ENCODE data around the gene PTPRS.
A peak's percentile ranks its signal among the peaks of the same experiment; 100 is the strongest.
"Not testable (repeated sequence)": the region's sequence is repeated elsewhere in the genome, so short reads cannot be mapped to it uniquely, and the experiment has no call there.

PTPRS gene

GRCh38 chr19:5331790-5332189, 8.8 kb downstream of the PTPRS start:
- DNase-seq: no peak

DNA sequence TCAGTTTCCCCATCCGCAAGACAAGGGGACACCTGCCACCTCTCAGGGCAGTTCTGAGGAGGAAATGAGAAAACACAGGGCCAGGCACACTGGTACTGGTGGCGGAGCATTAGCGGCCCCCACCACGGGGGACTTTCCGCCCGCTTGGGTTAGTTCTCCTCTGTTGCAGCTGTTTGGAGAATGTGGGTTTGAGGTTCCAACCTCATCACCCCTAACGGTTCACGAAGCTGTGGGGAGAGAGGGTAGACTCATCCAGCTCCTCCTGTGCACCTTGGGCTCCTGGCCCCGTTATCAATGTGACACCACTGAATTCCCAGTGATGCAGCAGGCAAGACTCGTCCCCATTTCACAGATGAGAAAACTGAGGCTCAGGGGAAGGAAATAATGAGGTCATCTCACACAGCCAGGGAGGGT, 10.3 kb downstream of the PTPRS start:
- DNase-seq: no peak

DNA sequence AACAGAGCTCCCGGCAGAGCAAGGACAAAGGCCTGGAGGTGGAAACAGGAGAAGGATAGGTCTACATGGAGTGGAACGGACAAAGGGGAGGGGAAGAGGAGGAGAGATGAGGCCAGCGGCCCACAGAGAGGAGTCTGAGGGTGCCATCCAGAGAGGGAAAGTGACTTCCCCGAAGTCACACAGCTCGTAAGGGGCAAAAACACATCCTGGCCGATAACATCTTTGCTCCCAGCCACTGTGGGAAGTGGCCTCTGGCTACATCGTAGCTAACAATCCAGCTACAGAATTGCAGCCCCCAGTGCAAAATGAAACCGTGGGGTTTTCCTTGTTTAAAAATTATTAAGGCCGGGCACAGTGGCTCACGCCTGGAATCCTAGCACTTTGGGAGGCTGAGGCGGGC, 11.5 kb downstream of the PTPRS start:
- DNase-seq: no peak

- not testable (repeated sequence) for DNase-seq
Observed at GRCh38 chr19:5328407-5328806, 12.2 kb downstream of the PTPRS start.

GRCh38 chr19:5326986-5327623, 13.5 kb downstream of the PTPRS start:
- no peak for DNase-seq

- DNase-seq: no peak
Observed at GRCh38 chr19:5326545-5326944, 14.1 kb downstream of the PTPRS start.

DNA sequence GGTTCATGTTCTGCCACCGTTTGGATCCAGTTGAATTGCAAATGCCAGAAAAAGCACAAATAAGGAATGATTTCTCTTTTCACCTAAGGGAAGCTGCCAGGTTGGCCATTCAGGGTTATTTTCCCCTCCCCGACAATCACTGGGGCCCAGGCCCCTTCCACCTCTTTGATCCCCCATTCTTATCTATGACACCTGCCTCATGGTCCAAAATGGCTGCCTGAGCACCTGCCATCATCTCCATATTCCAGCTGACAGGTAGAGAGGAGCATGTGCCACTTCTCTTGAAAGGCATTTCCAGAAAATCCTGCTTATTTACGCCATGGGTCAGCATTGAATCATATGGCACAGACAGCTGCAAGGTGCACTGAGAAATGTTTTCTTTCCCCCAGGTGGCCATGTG, 15.7 kb downstream of the PTPRS start:
- no peak for DNase-seq

- DNase-seq: no peak
Observed at GRCh38 chr19:5323475-5323811, 17.2 kb downstream of the PTPRS start.

DNA sequence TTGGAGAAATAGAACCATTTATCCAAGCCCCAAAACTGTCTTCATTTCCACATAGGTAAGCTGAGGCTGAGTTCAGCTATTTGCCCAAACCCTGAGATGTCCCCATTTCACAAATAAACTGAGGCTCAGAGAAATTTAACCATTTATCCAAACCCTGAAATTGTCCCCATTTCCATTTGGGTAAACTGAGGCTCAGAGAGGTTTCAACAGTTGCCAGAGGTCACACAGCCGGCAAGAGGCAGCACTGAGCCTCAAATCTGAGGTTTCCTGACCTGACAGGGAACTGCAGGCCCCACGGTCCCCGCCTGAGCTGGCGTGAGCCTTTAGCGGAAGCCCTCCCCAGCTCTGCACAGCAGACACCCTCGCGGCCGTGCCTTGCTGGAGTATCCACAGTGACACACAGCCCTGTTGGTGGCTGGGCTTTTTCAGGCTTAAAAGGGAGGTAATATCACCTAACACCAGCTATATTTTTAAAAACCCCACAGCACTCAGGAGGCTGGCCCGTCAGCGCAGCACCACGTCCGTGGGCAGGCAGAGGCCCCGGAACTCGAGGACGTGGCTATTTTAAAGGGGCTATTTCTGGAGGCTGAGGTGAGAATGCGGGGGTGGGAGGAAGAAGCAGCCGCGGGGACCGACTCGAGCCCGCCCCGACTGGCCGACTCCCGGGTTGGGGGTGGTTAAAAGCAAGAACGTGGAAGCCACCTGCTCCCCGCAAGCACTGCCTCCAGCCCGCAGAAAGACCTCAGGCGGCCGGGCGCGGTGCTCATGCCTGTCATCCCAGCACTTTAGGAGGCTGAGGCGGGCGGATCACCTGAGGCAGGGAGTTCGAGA, 18.5 kb downstream of the PTPRS start:
- peak; percentile 30 for DNase-seq

GRCh38 chr19:5321066-5321642, 19.5 kb downstream of the PTPRS start:
- DNase-seq: no peak

- DNase-seq: no peak
Observed at GRCh38 chr19:5319516-5319915, 21.1 kb downstream of the PTPRS start.

DNA sequence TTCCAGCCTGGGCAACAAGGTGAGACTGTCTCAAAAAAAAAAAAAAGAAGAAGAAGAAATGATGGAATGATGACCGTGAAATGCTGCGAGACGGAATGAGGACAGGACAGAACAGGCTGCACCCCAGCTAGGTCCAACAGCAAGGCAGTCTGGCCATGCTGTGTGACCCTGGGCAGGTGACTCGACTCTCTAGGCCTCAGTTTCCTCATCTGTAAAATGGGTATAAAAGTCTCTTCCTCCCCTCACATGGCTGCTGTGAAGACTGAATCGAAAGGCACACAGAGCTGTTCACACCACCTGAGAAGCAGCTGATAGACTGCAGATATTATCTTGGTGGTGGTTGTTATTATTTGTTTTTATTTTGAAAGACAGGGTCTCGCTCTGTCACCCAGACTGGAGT, 22.3 kb downstream of the PTPRS start:
- no peak for DNase-seq

DNA sequence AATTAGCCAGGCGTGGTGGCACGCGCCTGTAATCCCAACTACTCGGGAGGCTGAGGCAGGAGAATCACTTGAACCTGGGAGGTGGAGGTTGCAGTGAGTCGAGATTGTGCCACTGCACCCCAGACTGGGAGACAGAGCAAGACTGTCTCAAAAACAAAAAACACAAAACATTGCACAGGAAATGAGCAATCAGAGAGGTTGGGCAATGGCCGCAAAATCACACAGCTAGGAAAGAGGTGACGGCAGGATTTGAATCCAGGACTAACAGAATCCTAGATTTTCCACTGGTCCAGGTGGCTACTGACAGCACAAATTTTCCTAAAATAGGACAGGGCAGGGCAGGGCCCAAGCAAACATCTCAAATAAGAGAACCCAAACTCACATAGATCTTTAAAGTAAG, 23.3 kb downstream of the PTPRS start:
- DNase-seq: no peak

DNA sequence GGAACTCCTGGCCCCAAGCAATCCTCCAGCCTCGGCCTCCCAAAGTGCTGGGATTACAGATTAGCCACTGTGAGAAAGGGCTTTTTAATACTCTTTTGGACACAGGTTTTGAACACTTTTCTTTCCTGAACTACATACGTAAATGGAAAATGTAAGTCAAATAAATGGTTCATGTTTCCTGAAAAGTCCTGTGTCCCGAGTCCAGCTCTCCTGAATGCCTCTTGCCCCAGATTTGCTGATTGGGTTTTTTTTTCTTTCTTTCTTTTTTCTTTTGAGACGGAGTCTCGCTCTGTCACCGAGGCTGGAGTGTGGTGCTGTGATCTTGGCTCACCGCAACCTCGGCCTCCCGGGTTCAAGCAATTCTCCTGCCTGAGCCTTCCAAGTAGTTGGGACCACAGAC, 24.5 kb downstream of the PTPRS start:
- no peak for DNase-seq

DNA sequence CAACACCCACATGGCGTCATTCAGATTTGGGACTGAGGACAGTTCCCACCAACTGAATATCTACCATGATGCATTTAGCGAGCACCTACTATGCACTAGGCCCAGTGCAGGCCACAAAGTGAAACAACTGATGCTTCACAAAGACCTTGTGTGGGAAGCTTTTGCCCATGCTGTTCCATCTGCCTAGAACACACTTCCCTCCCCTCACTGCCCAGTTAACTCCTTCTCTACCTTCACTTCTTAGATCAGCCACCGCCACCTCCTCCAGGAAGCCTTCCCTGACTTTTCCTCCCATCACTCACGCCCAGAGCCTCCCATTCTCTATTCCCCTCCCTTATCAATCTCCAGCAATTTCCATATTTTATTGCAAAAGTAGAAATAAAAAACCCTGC, 25.7 kb downstream of the PTPRS start:
- DNase-seq: no peak

GRCh38 chr19:5314012-5314906, 26.4 kb downstream of the PTPRS start:
- DNase-seq: peak; percentile 19

DNA sequence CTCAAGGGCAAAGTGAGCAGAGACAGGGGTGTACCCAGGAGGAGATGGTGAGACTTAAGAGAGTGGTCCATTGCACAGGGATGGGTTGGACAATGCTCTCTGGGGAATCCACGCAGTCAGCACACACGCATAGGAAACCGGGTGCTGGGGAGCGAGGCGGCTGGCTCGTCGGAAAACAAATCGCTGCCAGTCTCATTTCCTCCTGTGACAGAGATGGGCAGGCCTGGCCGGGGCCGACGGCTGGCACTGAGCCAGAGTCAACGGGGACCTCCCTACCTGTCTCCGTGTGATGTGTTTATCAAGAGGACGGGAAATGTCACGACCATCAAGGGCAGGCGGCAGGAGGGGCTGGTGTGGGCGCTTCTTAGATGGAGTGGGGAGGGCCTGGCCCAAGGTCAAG, 27.3 kb downstream of the PTPRS start:
- no peak for DNase-seq

DNA sequence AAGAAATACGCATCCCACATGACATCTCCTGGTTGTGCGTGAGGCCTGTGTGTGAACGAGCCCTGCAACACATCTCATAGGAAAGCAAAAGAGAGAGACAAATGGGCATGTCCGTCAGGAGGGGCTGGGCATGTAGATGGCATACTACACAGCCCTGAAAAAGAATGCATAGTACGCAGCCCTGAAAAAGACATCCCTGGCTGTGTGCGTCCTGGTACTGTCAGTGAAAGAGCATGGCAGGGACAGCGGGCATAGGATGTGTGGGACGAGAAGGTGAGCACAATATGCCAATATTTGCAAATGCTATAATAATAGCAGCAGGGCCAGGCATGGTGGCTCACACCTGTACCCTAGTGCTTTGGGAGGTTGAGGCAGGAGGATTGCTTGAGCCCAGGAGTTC, 28.6 kb downstream of the PTPRS start:
- DNase-seq: no peak

- DNase-seq: peak; percentile 27
Observed at GRCh38 chr19:5309438-5310204, 31.0 kb downstream of the PTPRS start.

GRCh38 chr19:5308451-5309437, 31.9 kb downstream of the PTPRS start:
- peak; percentile 88 for DNase-seq

- no peak for DNase-seq
Observed at GRCh38 chr19:5307655-5308054, 33.0 kb downstream of the PTPRS start.
